Measurements from ENCODE around the gene EYA4.
"Not testable (repeated sequence)": the region's sequence is repeated elsewhere in the genome, so short reads cannot be mapped to it uniquely, and the experiment has no call there.

EYA4 gene

DNA sequence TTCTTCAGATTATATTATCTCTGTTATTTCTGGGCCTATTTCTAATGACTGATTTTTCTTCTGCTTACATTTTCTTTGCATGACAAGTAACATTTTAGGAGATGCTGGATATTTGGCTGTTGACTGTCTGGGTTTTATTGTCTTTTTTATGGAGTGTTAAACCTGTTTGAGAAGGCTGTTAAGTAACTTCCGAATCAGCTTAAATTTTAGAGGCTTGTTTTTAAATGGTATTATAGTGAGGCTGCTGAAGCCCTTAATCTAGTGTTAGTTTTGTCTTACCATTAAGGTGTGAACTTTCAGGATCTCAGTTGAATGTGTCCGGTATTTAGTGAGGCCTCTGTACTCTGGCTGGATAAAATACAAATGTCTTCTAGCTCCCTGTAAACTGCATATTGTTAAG is 109.8 kb downstream of the EYA4 start:
- DNase-seq (ENCODE audit: low read depth in 2 of 2) = no peak

DNA sequence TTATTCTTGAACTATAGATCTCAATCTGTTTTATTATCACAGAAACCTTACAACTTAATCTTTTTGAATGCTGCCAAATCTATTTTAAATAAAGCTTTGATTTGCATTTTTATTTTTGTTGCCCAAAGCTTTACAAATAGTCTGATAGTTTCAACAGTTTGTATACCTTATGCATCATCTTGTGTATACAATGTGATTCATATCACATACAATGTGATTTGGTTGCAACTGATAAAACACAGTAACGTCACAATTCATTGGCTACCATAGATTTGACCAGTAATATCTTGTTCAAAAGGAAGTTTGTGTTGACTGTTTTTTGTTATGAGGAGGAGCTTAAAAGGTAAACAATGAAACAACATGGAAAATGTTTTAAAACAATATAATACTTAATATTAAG is 110.9 kb downstream of the EYA4 start:
- DNase-seq (ENCODE audit: low read depth in 2 of 2) = no peak

DNA sequence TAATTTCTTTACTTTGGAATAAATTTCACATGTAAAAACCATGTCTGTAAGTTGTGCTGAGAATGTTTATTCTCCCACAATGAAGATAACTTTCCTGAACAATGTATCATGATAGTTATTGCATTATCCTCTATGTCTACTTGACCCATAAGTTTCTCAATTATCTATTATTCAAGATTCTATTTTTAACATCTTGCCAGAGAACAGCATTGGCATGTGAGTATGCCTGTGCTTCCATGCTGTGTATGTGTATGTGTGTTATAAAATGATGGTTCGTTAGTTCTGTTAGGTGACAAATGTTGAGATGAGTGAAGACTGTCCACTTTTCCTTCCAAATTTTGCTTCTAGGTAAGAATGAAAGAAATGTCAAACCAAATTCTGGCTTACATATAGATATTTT is 111.9 kb downstream of the EYA4 start:
- DNase-seq (ENCODE audit: low read depth in 2 of 2) = no peak

DNA sequence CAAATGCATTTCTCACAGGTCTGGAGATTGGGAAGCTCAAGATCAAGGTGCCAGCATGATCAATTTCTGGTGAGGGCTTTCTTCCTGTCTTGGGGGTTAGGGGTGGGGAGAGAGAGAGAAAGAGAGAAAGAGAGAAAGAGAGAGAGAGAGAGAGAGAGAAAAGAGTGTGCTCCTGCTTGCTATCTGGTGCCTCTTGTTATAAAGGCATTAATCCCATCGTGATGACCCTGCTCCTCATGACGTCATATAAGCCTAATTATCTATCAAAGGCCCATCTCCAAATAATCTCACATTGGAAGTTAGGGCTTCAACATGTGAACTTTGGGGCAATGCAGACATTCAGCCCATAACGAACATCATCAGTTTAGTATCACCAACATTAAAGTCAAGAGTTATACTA is 114.8 kb downstream of the EYA4 start:
- DNase-seq (ENCODE audit: low read depth in 2 of 2) = no peak

DNA sequence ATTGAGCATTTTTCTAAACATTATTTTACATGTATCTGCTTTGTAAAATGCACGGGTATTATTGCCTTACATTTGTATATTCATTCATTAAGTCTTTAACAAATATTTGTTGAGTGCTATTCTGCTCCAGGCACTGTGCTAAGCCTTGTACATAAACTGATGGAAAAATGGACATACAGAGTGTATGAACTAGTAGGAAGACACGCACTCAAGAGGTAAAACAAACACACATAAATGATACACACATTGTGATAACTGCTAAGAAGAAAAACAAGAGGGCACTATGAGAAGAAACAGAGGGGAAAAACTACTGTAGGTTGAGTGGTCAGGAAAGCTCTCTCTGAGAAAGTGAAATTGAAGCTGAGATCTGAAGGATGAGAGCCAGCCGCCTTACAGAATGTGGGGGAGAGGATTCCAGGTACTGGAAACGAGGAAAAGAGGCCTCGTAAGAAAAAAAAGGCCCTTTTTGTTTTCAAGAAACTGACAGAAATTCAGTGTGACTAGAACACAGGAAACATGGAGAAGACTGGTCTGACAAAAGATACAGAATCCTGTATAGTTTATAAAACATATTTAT is 117.5 kb downstream of the EYA4 start:
- DNase-seq (ENCODE audit: low read depth in 2 of 2) = no peak

DNA sequence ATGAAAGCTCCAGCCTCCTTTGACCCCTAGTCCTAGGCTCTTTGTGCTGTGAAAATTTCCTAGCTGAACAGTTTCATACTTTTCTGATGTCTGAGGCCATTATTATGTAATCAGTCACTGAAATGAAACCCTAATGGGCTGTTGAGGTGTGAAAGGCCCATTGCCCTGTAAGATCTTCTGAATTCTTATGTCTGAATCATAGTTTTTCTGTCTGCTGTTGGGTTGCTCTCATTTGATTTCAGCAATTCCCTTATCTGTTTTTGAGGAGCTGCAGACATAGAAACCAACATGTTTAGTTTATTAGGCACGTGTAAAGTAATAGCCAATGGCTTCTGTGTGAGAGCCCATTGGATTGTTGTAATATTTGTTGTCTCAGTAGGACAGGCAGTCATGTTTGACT is 118.1 kb downstream of the EYA4 start:
- no peak for DNase-seq (ENCODE audit: low read depth in 2 of 2)

DNA sequence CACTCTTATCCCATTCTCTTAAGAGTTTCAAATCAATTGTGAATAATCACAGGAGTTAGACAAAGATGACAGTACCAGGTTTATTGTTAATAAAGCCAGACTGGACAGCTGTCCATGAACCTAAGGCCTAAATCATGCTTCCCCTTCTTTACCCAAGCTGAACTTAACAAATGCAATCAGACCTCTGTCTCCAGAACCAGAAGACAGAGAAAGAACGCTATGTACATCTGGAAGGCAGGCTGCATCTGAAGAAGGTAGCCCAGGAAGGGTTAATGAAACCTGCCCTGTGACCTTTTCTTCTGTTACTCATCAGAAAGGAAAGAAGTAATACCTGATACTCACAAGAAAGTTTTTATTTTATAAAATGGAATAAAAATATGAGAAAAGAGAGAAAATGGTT is 118.6 kb downstream of the EYA4 start:
- no peak for DNase-seq (ENCODE audit: low read depth in 2 of 2)

DNA sequence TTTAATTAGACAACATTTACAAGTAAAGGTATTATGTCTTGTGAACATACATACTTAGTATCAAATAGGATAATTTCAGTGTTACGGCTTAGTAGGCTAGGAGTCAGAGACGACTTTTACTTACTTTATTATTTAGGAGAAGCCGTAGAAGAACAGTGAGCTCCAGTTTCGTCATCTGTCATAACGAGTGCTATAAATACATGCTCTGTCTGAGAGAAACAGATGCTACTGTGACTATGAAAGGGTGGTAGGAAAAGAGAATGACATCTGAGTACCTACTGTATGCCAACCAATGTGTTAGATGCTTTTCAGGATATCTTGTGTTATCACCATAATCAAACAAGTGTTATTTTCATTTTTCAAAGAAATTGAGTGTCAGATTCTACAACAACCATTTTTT is 119.0 kb downstream of the EYA4 start:
- DNase-seq (ENCODE audit: low read depth in 2 of 2) = no peak

DNA sequence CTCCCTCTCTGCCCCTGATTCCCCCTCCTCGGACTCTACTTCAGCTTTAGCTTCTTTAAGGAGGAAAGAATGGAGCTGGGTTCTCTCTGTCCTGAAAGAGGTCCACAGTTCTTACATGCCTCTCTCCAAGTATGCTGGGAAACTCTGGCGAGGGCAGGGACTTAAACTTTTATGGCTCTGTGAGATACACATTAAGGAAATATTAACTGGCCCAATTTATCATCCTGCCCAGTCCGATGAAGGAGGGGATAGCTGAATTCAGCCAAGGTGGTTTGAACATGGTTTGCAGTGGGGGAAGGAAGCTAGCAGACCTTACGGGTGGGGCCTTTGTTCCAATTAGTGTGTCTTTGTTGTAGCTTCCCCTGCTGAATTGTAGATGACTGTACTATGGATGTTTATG is 121.7 kb downstream of the EYA4 start:
- no peak for DNase-seq (ENCODE audit: low read depth in 2 of 2)

DNA sequence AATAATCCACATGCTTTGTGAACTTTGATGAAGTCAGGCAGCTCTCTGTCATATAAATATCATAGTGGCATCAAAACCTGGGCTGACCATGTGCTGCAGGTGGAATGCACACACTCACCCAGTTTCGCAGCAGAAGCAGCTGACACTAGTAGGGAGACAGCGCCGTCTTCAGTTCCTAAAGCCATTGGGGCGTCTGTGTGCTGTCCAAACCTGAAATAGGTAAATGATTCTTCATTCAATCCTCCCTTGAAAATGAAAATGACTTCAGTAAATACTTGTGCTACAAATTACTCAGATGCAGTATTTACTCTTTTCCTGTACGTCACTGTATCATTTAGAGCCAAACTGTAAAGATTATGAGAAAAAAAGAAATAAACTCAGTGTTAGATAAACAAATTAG is 127.5 kb downstream of the EYA4 start:
- no peak for DNase-seq (ENCODE audit: low read depth in 2 of 2)

DNA sequence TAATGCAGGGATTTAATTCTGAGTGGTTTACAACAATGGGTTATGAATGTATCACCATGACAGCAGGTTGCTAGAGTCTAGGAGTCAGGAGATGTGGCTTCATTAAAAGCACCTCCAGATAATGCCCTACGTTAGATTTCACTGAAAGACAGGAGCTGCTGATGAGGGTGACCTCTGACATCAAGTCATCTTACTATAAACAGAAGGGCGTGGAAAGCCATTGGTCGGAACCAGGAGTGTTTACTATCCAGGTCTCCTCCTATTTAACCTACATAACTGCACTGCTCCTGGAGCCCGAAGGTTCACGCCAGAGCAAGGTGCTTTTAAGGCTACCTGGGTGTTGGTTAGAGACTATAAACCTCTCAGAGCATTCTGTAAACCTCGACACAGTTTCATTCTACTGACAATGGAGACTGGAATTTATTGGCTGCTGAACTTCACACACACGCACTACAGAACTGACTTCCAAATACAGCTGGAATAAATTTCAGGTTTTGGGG is 128.7 kb downstream of the EYA4 start:
- DNase-seq (ENCODE audit: low read depth in 2 of 2) = no peak

DNA sequence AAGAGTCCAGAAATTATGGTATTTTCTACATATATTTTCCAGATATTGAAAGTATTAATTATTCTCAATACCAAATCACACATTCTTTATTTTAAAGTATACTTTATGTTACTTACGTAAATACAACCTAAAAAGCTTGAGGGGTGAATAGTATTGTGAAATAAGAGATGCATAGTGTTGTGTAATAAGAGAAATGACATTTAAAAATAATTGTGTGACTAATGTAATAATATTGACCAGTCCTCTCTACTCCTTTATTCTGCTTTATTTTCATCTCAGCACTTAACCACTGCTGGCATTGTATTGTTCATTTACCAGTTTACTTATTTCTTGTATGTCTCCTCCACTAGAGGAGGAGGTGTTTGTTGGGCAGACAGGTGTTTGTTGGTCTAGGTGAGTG is 135.6 kb downstream of the EYA4 start:
- DNase-seq (ENCODE audit: low read depth in 2 of 2) = no peak

DNA sequence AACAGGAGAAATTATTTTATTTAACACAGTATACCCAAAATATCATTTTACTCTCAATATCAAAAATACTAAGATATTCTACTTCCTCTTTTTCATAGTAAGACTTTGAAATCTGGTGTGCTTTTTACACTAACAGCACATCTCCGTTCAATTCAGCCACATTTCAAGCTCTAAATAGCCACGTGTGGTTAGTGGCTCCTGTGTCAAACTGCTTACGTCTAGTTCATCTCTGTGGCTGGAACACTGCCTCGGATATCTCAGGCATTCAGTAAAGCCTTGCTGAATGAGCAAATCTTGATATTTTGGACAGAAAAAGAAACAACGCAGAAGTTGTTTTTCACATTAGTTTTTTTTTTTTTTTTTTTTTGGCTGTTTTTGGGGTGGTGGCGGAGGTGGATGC is 136.1 kb downstream of the EYA4 start:
- DNase-seq (ENCODE audit: low read depth in 2 of 2) = no peak

DNA sequence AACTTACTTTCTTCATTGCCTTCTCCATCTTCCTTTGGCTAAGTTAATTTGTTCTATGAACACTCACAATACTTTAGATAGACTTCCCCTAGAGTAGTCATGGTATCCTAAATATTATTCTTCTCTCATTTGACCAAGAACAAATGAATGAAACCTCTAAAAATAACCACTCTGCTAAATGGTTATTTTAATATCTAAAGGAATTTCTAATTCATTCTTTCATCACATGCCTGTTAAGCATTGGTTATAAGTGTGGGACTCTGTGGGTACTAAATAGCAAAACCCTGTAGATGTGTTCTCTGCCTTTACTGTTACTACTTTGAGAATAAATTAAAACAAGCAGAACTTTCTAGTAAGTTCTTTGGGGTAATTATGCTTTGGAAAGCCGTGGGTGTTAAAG is 138.9 kb downstream of the EYA4 start:
- DNase-seq (ENCODE audit: low read depth in 2 of 2) = no peak

DNA sequence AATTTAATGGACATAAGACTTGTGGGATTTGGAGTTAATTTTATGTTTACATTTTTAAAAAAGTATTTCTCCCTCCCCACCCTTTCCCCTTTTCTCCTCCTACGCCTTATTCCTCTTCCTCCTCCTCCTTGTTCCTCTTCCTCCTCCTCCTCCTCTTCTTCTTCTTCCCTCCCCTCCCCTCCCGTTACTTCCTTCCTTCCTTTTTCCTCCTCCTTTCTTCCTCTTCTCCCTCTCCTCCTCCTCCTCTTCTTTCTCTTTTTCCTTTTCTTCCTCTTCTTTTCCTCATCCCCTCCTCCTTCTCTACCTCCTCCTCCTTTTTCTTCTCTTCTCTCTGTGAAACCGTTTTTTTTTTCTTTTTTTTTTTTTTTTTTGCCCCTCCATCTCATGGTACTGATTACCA is 139.6 kb downstream of the EYA4 start:
- DNase-seq (ENCODE audit: low read depth in 2 of 2) = no peak

DNA sequence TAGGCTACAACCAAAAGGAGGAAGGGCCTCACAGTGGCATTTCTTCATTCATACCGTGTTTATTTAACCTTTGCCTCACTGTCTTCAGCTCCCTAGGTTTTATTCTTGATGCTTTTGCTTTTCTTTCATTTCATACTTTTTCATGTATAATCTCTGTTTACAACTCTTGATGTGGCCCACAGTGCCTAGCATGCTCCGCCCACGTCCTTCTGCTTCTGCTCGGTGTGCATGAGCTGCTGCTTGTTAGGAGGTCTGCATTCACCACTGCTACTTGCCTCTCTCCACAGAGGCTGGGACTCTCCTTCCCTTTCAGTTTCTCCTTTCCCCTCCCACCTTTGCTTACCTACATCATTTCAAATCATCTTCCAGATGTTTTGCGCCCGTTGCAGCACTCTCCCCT is 147.6 kb downstream of the EYA4 start:
- DNase-seq (ENCODE audit: low read depth in 2 of 2) = no peak

DNA sequence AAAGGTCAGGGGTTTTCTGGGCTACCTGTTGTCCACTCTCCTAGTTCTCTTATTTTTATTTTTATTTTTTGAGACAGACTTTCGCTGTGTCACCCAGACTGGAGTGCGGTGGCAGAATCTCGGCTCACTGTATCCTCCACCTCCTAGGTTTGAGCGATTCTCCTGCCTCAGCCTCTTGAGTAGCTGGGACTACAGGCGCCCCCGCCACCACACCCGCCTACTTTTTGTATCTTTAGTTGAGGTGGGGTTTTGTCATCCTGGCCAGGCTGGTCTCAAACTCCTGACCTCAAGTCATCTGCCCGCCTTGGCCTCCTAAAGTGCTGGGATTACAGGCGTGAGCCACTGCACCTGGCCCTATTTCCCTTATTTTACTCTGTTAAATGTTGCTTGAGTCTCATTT is 149.0 kb downstream of the EYA4 start:
- DNase-seq (ENCODE audit: low read depth in 2 of 2) = no peak

DNA sequence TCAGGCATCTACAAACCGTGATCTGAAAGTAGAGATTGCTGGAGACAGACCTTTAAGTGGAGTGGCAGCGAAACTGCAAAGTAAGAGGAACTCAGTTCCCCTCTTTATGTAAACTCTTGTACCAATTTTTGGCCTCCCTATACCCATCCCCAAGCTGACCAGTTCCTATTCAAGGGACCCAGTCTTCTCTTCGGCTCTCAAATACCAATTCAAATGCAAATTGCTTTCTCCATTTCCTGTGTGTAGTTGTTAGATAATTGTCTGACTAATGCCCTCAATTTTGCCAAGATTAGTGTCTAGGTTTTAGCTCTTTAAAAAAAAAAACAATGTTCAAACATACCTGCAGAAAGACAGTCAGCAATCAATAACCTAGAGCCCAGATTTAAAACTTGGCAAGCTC is 150.9 kb downstream of the EYA4 start:
- DNase-seq (ENCODE audit: low read depth in 2 of 2) = no peak

DNA sequence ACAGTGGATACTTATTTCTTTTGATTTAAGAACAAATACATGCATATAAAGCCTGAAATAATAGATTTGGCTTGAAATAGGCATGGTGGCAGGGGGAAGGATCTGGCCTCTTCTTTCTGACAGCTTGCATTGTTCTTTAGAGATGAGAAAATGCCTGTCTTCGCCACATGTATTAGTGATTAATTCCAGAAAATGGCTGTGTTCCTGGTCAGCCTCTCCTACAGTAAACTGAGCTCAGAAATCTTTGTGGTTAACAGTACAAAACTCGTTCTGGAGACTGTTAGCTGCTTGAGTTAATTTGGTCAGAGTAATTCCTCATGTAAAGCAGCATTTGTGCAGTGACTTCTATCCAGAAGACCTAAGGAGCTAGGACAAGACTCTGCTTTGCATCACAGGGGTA is 151.5 kb downstream of the EYA4 start:
- no peak for DNase-seq (ENCODE audit: low read depth in 2 of 2)

DNA sequence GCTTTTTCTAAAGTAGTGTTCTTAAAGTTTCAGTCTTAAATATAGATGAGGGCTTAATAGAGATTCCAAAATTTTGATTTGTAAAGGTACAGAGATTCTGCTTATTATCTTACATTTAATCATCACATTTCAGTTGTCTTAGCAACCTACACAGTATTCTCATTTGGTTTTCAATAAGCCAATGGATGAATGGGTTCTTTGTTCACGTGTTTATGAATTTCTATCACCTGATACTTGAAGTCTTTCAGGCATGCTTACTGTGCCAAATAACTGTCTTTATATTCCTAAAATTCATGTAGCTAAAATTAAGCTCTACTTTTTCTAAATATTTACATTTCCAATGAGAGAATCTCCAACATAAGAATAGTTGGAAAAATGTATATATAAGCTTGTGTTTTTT is 152.7 kb downstream of the EYA4 start:
- DNase-seq (ENCODE audit: low read depth in 2 of 2) = no peak

DNA sequence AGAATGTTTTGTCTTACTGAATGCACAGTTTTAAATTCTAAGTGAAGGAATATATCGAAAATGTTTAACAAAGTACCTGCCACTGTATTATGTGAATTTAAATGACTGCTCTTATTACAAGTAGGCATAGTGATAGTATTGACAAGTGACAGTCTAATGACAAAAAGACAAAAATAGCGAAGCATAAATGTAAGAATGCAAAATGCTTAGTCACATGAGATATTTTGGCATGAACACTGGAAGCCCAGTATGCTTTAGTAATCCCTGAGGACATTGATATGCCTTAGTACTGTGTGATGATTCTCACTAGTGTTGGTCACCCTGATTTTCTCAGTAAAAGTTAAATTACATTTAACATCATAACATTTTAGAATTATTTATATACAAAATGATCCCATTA is 153.5 kb downstream of the EYA4 start:
- DNase-seq (ENCODE audit: low read depth in 2 of 2) = no peak

DNA sequence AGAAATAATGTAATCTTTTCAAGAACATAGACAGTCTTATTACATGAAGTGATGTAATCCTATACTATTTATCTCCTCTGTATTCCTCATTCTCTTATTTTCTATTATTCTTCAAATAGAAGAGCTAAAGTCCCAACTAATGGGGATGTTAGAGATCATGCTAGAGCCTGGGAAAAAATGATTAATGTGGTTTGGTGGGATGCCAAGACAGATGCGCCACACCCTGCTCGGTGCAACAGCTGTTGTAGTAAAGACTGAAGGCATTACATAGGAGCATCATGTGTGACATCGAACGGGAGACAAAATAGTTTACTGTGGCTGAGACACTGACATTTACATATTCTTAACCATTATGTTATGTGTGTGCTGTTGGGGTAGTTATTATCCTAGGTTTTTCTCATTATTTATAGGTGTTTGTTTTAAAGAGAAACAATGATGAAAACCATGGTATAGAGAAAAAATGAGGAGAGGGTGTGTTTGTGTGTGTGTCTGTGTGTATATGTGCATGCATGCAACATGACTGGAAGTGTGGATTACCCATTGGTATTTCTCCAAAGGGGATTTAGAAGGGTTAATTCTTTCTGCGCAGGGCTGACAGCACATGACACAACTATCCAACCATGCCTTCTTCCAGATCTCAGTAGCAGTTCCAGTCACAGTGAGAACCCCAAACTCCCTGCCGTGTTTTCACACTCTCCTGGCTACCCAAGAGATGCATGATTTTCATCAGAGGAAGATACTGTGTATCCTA is 155.3 kb downstream of the EYA4 start:
- no peak for DNase-seq (ENCODE audit: low read depth in 2 of 2)

DNA sequence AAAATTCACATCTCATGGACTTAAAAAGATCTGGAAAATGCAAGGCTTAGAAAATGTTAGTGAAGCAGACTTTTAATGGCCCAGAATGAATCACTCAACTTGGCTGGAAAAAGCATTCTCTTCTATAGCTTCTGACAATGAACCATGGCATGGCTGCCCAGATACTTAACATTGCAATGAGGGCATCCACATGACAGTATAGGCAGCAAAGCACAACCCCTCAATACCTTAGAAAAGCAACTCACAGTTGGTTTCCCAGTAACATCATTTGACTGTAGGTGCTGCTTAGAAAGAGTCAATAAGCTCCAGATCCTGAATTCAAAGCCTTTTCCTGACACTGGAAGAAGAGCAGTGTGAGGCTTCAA is 155.8 kb downstream of the EYA4 start:
- DNase-seq (ENCODE audit: low read depth in 2 of 2) = no peak

DNA sequence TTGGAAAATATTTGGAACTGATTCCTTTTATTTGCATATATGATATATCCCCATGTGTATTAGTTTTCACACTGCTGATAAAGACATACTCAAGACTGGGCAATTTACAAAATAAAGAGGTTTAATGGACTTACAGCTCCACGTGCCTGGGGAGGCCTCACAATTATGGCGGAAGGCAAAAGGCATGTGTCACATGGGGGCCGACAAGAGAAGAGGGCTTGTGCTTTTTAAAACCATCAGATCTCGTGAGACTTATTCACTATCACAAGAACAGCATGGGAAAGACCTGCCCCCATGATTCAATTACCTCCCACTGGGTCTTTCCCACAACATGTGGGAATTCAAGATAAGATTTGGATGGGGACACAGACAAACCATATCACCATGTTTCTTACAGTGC is 156.4 kb downstream of the EYA4 start:
- DNase-seq (ENCODE audit: low read depth in 2 of 2) = not testable (repeated sequence)

Measured in stimulated activated CD4-positive, alpha-beta T cell treated with anti-CD3 and anti-CD28 coated beads, Interleukin-12 subunit alpha, Interleukin-12 subunit beta, amount 100 ng/mL, for 24 hours (primary cell).